Ascending aorta (tissue), 2 donors: ENCODE data around the gene PACC1. TPM values are rescaled to one million over a fixed set of nuclear protein-coding genes. Genes with fewer than 3 reads are reported as not detected.
"Not testable (repeated sequence)": the region's sequence is repeated elsewhere in the genome, so short reads cannot be mapped to it uniquely, and the experiment has no call there.

Source experiments
- DNase-seq, 2 donors: peaks; one replicate each; pipeline ENCODE4 v3.0.0-alpha.2; 2019; ENCODE audit warnings: low spot score in 2 of 2
- H3K27ac ChIP-seq, 2 donors: fragments of 200-600 bp; sonication (generic); one replicate each; pipeline ENCODE4 v1.5.1; 2016 to 2017; ENCODE audit warnings: mild to moderate bottlenecking in 1 of 2
- H3K27me3 ChIP-seq: fragments of 200-600 bp; sonication (generic); one replicate; pipeline ENCODE4 v1.5.1; 2017
- H3K36me3 ChIP-seq, 2 donors: fragments of 200-600 bp; sonication (generic); one replicate each; pipeline ENCODE4 v1.5.1; 2016
- H3K4me1 ChIP-seq, 2 donors: fragments of 200-600 bp; sonication (generic); one replicate each; pipeline ENCODE4 v1.5.1; 2016 to 2017; ENCODE audit warnings: mild to moderate bottlenecking in 1 of 2
- H3K4me3 ChIP-seq, 2 donors: fragments of 200-600 bp; sonication (generic); one replicate each; pipeline ENCODE4 v1.5.1; 2016 to 2017; ENCODE audit warnings: mild to moderate bottlenecking in 1 of 2
- H3K9me3 ChIP-seq, 2 donors: fragments of 200-600 bp; sonication (generic); one replicate each; pipeline ENCODE4 v1.5.1; 2016
- intact Hi-C: fragments of 100-400 bp; cut with DNase I; formaldehyde crosslinking; loops from one replicate; pipeline ENCODE4 v1.15.1; 2023
- total RNA-seq: library from RNA; depleted of rRNA; stranded (reverse); fragments of >200 nt; gene quantifications from one replicate; pipeline ENCODE4 v1.1.0, GENCODE V29; 2016
- TF ChIP-seq, protein P1 (sequence below), 3 experiments: fragments of 200-600 bp in 2 of 3; fragments of 450-650 bp in 1 of 3; sonication (generic) in 2 of 3; IDR thresholded peaks; one replicate each; pipeline ENCODE4 v1.5.1; 2016 to 2019; ENCODE audit warnings: antibody characterized with exemption in 3 of 3, mild to moderate bottlenecking in 1 of 3, moderate library complexity in 1 of 3

PACC1 gene
- total RNA-seq, 1 donor from 2014 or later = 0.85 TPM

DNA sequence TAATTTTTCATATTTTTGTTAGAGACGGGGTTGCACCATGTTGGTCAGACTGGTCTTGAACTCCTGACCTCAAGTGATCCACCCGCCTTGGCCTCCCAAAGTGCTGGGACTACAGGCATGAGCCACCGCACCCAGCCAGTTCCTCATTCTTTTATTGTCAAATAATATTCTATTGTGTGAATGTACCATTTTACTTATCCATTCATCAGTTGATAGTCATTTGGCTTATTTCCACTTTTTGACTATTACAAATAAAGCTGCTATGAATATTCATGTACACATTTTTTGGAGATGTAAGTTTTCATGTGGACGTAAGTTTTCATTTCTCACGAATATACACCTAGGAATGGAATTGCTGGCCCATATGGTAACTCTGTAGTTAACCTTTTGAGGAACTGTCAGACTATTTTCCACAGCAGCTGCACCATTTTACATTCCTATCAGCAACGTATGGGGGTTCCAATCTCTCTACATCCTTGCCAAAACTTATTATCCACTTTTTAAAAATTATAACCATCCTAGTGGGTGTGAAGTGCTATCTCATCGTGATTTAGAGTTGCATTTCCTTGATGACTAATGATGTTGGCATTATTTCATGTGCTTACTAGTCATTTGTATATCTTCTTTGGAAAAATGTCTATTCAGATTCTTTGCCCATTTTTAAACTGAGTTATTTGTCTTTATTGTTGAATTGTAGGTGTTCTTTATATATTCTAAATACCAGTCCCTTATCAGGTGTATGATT is 12.7 kb downstream of the PACC1 start:
- TF ChIP-seq, protein P1, sequence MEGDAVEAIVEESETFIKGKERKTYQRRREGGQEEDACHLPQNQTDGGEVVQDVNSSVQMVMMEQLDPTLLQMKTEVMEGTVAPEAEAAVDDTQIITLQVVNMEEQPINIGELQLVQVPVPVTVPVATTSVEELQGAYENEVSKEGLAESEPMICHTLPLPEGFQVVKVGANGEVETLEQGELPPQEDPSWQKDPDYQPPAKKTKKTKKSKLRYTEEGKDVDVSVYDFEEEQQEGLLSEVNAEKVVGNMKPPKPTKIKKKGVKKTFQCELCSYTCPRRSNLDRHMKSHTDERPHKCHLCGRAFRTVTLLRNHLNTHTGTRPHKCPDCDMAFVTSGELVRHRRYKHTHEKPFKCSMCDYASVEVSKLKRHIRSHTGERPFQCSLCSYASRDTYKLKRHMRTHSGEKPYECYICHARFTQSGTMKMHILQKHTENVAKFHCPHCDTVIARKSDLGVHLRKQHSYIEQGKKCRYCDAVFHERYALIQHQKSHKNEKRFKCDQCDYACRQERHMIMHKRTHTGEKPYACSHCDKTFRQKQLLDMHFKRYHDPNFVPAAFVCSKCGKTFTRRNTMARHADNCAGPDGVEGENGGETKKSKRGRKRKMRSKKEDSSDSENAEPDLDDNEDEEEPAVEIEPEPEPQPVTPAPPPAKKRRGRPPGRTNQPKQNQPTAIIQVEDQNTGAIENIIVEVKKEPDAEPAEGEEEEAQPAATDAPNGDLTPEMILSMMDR (IDR thresholded peaks at IDR 0.05) = no peak
- no peak overlapping the region for H3K27ac ChIP-seq
- H3K4me3 ChIP-seq = no peak overlapping the region
- no peaks in the 10 kb centered on the region for H3K4me1 ChIP-seq
- intact Hi-C loops = no loop called here
- H3K9me3 ChIP-seq = peaks cover under 1 to 4% of the 10 kb centered on the region in 2 donors
- H3K36me3 ChIP-seq = peaks cover 2 to 3% of the 10 kb centered on the region in 2 donors
- no peak for DNase-seq
- no peaks in the 10 kb centered on the region for H3K27me3 ChIP-seq

DNA sequence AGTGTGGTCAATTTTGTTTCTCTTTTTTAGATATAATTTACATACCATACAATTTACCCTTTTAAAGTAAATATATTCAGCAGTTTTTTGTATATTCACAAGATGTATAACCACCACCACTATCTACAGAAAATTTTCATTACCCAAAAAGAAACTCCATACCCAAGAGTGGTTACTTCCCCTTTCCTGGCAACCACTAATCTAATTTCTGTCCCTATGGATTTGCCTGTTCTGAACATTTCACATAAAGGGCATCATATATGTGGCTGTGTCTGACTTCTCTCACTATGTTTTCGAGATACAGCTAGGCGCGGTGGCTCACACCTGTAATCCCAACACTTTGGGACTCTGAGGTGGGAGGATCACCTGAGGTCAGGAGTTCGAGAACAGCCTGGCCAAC is 13.6 kb downstream of the PACC1 start:
- Histone ChIP-seq H3K9me3 (peaks cover 4 to 13% of the 10 kb centered on the region in 2 donors), H3K36me3 (peaks cover 0 to 2% of the 10 kb centered on the region in 2 donors), H3K27me3 (no peaks in the 10 kb centered on the region), H3K4me3 (no peak overlapping the region), H3K4me1 (no peaks in the 10 kb centered on the region), H3K27ac (no peak overlapping the region)
- TF ChIP-seq, protein P1 (IDR thresholded peaks at IDR 0.05) = no peak
- intact Hi-C loops = no loop called here
- no peak for DNase-seq

DNA sequence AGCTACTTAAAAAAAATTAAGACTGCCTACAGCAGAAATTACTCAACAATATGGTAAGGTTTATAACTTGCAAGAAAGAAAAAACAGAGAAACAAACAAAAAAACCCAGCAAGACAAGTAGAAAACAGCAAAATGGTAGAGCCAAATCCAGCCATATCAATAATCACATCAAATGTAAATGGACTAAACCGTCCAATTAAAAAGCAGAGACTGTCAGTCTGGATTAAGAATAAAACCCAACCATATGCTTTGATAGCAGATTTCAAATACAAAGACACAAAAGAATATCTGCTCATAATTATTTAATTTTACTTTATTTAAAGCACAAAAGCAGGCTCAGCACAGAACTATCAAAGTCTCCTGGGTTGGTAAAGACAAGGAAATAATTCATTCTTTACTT is 17.5 kb downstream of the PACC1 start:
- no peaks in the 10 kb centered on the region for H3K27me3 ChIP-seq
- no peaks in the 10 kb centered on the region for H3K4me1 ChIP-seq
- no peak overlapping the region for H3K4me3 ChIP-seq
- no peak for DNase-seq
- H3K36me3 ChIP-seq = no peaks in the 10 kb centered on the region
- TF ChIP-seq, protein P1 (IDR thresholded peaks at IDR 0.05) = no peak
- H3K27ac ChIP-seq = no peak overlapping the region
- peaks cover 4 to 15% of the 10 kb centered on the region in 2 donors for H3K9me3 ChIP-seq
- intact Hi-C loops = no loop called here

DNA sequence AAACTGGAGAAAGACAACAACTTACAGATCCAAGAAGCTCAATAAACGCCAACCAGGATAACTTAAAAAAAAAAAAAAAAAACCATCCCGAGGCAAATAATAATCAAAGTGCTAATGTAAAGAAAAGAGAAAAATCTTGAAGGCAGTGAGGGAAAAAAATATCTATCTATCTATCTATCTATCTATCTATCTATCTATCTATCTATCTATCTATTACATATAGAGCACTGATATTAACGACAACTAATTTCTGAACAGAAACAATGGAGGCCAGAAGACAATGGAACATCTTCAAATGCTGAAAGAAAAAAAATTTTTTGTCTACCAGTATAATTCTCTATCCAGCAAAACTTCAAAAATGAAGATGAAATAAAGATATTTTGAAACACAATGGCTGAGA is 18.0 kb downstream of the PACC1 start:
- Histone ChIP-seq H3K9me3 (peaks cover 4 to 15% of the 10 kb centered on the region in 2 donors), H3K4me1 (no peaks in the 10 kb centered on the region), H3K4me3 (no peak overlapping the region), H3K27me3 (no peaks in the 10 kb centered on the region), H3K36me3 (no peaks in the 10 kb centered on the region), H3K27ac (no peak overlapping the region)
- intact Hi-C loops = no loop called here
- DNase-seq = no peak
- TF ChIP-seq, protein P1 (IDR thresholded peaks at IDR 0.05) = no peak

DNA sequence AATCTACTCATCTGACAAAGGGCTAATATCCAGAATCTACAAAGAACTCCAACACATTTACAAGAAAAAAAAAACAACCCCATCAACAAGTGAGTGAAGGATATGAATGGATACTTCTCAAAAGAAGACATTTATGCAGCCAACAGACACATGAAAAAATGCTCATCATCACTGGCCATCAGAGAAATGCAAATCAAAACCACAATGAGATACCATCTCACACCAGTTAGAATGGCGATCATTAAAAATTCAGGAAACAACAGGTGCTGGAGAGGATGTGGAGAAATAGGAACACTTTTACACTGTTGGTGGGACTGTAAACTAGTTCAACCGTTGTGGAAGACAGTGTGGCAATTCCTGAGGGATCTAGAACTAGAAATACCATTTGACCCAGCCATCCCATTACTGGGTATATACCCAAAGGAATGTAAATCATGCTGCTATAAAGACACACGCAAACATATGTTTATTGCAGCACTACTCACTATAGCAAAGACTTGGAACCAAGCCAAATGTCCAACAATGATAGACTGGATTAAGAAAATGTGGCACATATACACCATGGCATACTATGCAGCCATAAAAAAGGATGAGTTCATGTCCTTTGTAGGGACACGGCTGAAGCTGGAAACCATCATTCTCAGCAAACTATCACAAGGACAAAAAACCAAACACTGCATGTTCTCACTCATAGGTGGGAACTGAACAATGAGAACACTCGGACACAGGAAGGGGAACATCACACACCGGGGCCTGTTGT is 18.8 kb downstream of the PACC1 start:
- H3K4me1 ChIP-seq, H3K27ac ChIP-seq, intact Hi-C loops, DNase-seq, H3K4me3 ChIP-seq, H3K36me3 ChIP-seq, H3K27me3 ChIP-seq: not testable (repeated sequence)
- peaks cover 4 to 15% of the 10 kb centered on the region in 2 donors for H3K9me3 ChIP-seq
